Trophoblast cell (in vitro differentiated cells and primary cell): Measurements from ENCODE around the gene NLRC3.

Source experiments
- DNase-seq, 2 donors: peaks; one replicate each; pipeline ENCODE4 v3.0.0-alpha.2; 2016
- H2AFZ ChIP-seq: 2 replicates; pipeline ENCODE4 v1.6.1; 2013; ENCODE audit warnings: low read length, moderate library complexity, mild to moderate bottlenecking; ENCODE audit not compliant: insufficient read depth, poor library complexity
- H2AK5ac ChIP-seq: 2 replicates; pipeline ENCODE4 v1.6.1; 2013; ENCODE audit warnings: mild to moderate bottlenecking, low read length
- H2BK120ac ChIP-seq: 2 replicates; pipeline ENCODE4 v1.6.1; 2013; ENCODE audit warnings: low read length, mild to moderate bottlenecking, moderate library complexity; ENCODE audit not compliant: insufficient read depth, poor library complexity
- H2BK12ac ChIP-seq: 2 replicates; pipeline ENCODE4 v1.6.1; 2013; ENCODE audit warnings: mild to moderate bottlenecking, low read length, moderate library complexity
- H2BK5ac ChIP-seq: 2 replicates; pipeline ENCODE4 v1.6.1; 2013; ENCODE audit warnings: low read length, low read depth, moderate library complexity, mild to moderate bottlenecking; ENCODE audit not compliant: poor library complexity
- H3K14ac ChIP-seq: 2 replicates; pipeline ENCODE4 v1.6.1; 2013; ENCODE audit warnings: mild to moderate bottlenecking, low read length
- H3K18ac ChIP-seq: 2 replicates; pipeline ENCODE4 v1.6.1; 2013; ENCODE audit warnings: mild to moderate bottlenecking, low read length
- H3K23ac ChIP-seq: 2 replicates; pipeline ENCODE4 v1.6.1; 2013; ENCODE audit warnings: low read length
- H3K27ac ChIP-seq: 2 replicates; pipeline ENCODE4 v1.5.1; 2013; ENCODE audit warnings: low read depth, mild to moderate bottlenecking, inconsistent platforms, low read length, moderate library complexity
- H3K27me3 ChIP-seq: 2 replicates; pipeline ENCODE4 v1.6.1; 2013; ENCODE audit warnings: inconsistent platforms, mild to moderate bottlenecking, low read length, moderate library complexity; ENCODE audit not compliant: insufficient read depth
- H3K36me3 ChIP-seq, 2 experiments: 1 replicate in 1 of 2; 2 replicates in 1 of 2; pipeline ENCODE4 v1.6.1; 2013; ENCODE audit warnings: low read length in 2 of 2, mild to moderate bottlenecking in 2 of 2, moderate library complexity in 1 of 2; ENCODE audit not compliant: insufficient read depth in 2 of 2, control insufficient read depth in 1 of 2
- H3K4ac ChIP-seq: 2 replicates; pipeline ENCODE4 v1.6.1; 2013; ENCODE audit warnings: low read depth, mild to moderate bottlenecking, low read length, moderate library complexity
- H3K4me1 ChIP-seq, 2 experiments: 1 replicate in 1 of 2; 2 replicates in 1 of 2; pipeline ENCODE4 v1.6.1; 2013; ENCODE audit warnings: low read length in 2 of 2, mild to moderate bottlenecking in 2 of 2, moderate library complexity in 1 of 2; ENCODE audit not compliant: insufficient read depth in 2 of 2, control insufficient read depth in 1 of 2
- H3K4me2 ChIP-seq: 2 replicates; pipeline ENCODE4 v1.6.1; 2013; ENCODE audit warnings: inconsistent platforms, mild to moderate bottlenecking, low read length, moderate library complexity
- H3K4me3 ChIP-seq: 2 replicates; pipeline ENCODE4 v1.5.1; 2013; ENCODE audit warnings: mild to moderate bottlenecking, low read depth, low read length, inconsistent platforms
- H3K79me1 ChIP-seq: one replicate; pipeline ENCODE4 v1.6.1; 2013; ENCODE audit warnings: low read length
- H3K79me2 ChIP-seq: 2 replicates; pipeline ENCODE4 v1.6.1; 2013; ENCODE audit warnings: low read length, mild to moderate bottlenecking; ENCODE audit not compliant: control insufficient read depth, insufficient read depth, poor library complexity
- H3K9ac ChIP-seq: 2 replicates; pipeline ENCODE4 v1.6.1; 2013; ENCODE audit warnings: mild to moderate bottlenecking, low read length
- H3K9me3 ChIP-seq: 2 replicates; pipeline ENCODE4 v1.6.1; 2013; ENCODE audit warnings: low read depth, mild to moderate bottlenecking, control low read depth, inconsistent platforms, low read length; ENCODE audit not compliant: insufficient read depth
- H4K12ac ChIP-seq: 2 replicates; pipeline ENCODE4 v1.6.1; 2013; ENCODE audit warnings: low read depth, mild to moderate bottlenecking, low read length, moderate library complexity
- H4K8ac ChIP-seq: 2 replicates; pipeline ENCODE4 v1.6.1; 2013; ENCODE audit warnings: low read depth, mild to moderate bottlenecking, low read length, moderate library complexity
- H4K91ac ChIP-seq: one replicate; pipeline ENCODE4 v1.6.1; 2013; ENCODE audit warnings: low read depth, mild to moderate bottlenecking, low read length, moderate library complexity
- WGBS: extraction: QIAGEN DNeasy Blood & Tissue Kit; methylation state at CpG from one replicate; pipeline ENCODE4 v1.1.7; 2013; ENCODE audit warnings: missing lambda C conversion rate; ENCODE audit not compliant: insufficient read length, insufficient coverage; ENCODE audit errors: extremely low coverage; 5-methylcytosine and 5-hydroxymethylcytosine counted together

The NLRC3 gene

GRCh38 chr16:3498988-3499387 is 78.2 kb downstream of the NLRC3 start:
- H3K14ac ChIP-seq, result no peak overlapping the region
- H2AK5ac ChIP-seq, result no peak overlapping the region
- H3K9me3 ChIP-seq, result no peaks in the 10 kb centered on the region
- no peak overlapping the region for H3K27ac ChIP-seq
- no peak overlapping the region for H2BK12ac ChIP-seq
- H4K91ac ChIP-seq, result no peak overlapping the region
- H4K8ac ChIP-seq, result no peak overlapping the region
- H3K79me2 ChIP-seq, result no peaks in the 10 kb centered on the region
- no peak overlapping the region for H3K9ac ChIP-seq
- no peak overlapping the region for H3K18ac ChIP-seq
- H3K36me3 ChIP-seq, result no peaks in the 10 kb centered on the region
- no peak overlapping the region for H2AFZ ChIP-seq
- H2BK5ac ChIP-seq, result no peak overlapping the region
- no peak overlapping the region for H4K12ac ChIP-seq
- H3K27me3 ChIP-seq, result no peaks in the 10 kb centered on the region
- no peak overlapping the region for H3K4me3 ChIP-seq
- H3K4ac ChIP-seq, result no peak overlapping the region
- no peak overlapping the region for H3K23ac ChIP-seq
- H3K79me1 ChIP-seq, result peaks cover 4% of the 10 kb centered on the region
- no peak overlapping the region for H3K4me2 ChIP-seq
- H3K4me1 ChIP-seq, result peaks cover 5 to 6% of the 10 kb centered on the region in 2 experiments
- H2BK120ac ChIP-seq, result no peak overlapping the region
- no CpG with 5 or more reads among the region's 16 CpGs for WGBS
- DNase-seq, result no peak

GRCh38 chr16:3497771-3498170 is 79.4 kb downstream of the NLRC3 start:
- no peak overlapping the region for H4K91ac ChIP-seq
- H2BK5ac ChIP-seq, result no peak overlapping the region
- H3K36me3 ChIP-seq, result no peaks in the 10 kb centered on the region
- H3K27ac ChIP-seq, result no peak overlapping the region
- no peak overlapping the region for H3K23ac ChIP-seq
- H3K79me1 ChIP-seq, result peaks cover 4% of the 10 kb centered on the region
- no peak overlapping the region for H3K4me2 ChIP-seq
- no peak overlapping the region for H2AFZ ChIP-seq
- no peak overlapping the region for H3K4ac ChIP-seq
- peaks cover 5 to 6% of the 10 kb centered on the region in 2 experiments for H3K4me1 ChIP-seq
- DNase-seq, result no peak
- H3K27me3 ChIP-seq, result no peaks in the 10 kb centered on the region
- no peak overlapping the region for H3K14ac ChIP-seq
- no peaks in the 10 kb centered on the region for H3K79me2 ChIP-seq
- H2AK5ac ChIP-seq, result no peak overlapping the region
- H2BK120ac ChIP-seq, result no peak overlapping the region
- no peak overlapping the region for H3K18ac ChIP-seq
- H4K12ac ChIP-seq, result no peak overlapping the region
- no CpG with 5 or more reads among the region's 4 CpGs for WGBS
- no peak overlapping the region for H3K9ac ChIP-seq
- H3K9me3 ChIP-seq, result no peaks in the 10 kb centered on the region
- no peak overlapping the region for H4K8ac ChIP-seq
- H3K4me3 ChIP-seq, result no peak overlapping the region
- no peak overlapping the region for H2BK12ac ChIP-seq

GRCh38 chr16:3496386-3496785 is 80.8 kb downstream of the NLRC3 start:
- no peak overlapping the region for H3K4me2 ChIP-seq
- no peak overlapping the region for H2AK5ac ChIP-seq
- H3K18ac ChIP-seq, result no peak overlapping the region
- no peak overlapping the region for H3K4me3 ChIP-seq
- H3K4ac ChIP-seq, result no peak overlapping the region
- no peak overlapping the region for H3K23ac ChIP-seq
- no peak overlapping the region for H2BK12ac ChIP-seq
- H4K12ac ChIP-seq, result no peak overlapping the region
- H3K79me1 ChIP-seq, result peaks cover 4% of the 10 kb centered on the region
- no peak overlapping the region for H3K9ac ChIP-seq
- H3K4me1 ChIP-seq, result no peaks in the 10 kb centered on the region
- no CpG with 5 or more reads among the region's 30 CpGs for WGBS
- no peaks in the 10 kb centered on the region for H3K27me3 ChIP-seq
- H3K9me3 ChIP-seq, result no peaks in the 10 kb centered on the region
- no peak for DNase-seq
- no peak overlapping the region for H3K27ac ChIP-seq
- H2BK120ac ChIP-seq, result no peak overlapping the region
- no peak overlapping the region for H2AFZ ChIP-seq
- no peaks in the 10 kb centered on the region for H3K79me2 ChIP-seq
- H4K91ac ChIP-seq, result no peak overlapping the region
- H4K8ac ChIP-seq, result no peak overlapping the region
- H3K14ac ChIP-seq, result no peak overlapping the region
- H3K36me3 ChIP-seq, result no peaks in the 10 kb centered on the region
- H2BK5ac ChIP-seq, result no peak overlapping the region

- no peaks in the 10 kb centered on the region for H3K4me1 ChIP-seq
- no peaks in the 10 kb centered on the region for H3K36me3 ChIP-seq
- no peaks in the 10 kb centered on the region for H3K79me1 ChIP-seq
- H3K23ac ChIP-seq, result no peak within 1 kb of the TSS
- no peak within 1 kb of the TSS for H4K12ac ChIP-seq
- H3K14ac ChIP-seq, result no peak within 1 kb of the TSS
- no peak within 1 kb of the TSS for H3K27ac ChIP-seq
- no peaks in the 10 kb centered on the region for H3K27me3 ChIP-seq
- no CpG with 5 or more reads among the region's 3 CpGs for WGBS
- H3K18ac ChIP-seq, result no peak within 1 kb of the TSS
- no peak within 1 kb of the TSS for H3K9ac ChIP-seq
- no peaks in the 10 kb centered on the region for H3K79me2 ChIP-seq
- no peak within 1 kb of the TSS for H2AFZ ChIP-seq
- DNase-seq, result no peak
- H3K4ac ChIP-seq, result no peak within 1 kb of the TSS
- H4K91ac ChIP-seq, result no peak within 1 kb of the TSS
- no peak within 1 kb of the TSS for H2AK5ac ChIP-seq
- no peak within 1 kb of the TSS for H3K4me2 ChIP-seq
- H2BK120ac ChIP-seq, result no peak within 1 kb of the TSS
- no peaks in the 10 kb centered on the region for H3K9me3 ChIP-seq
- no peak within 1 kb of the TSS for H4K8ac ChIP-seq
- H3K4me3 ChIP-seq, result no peak within 1 kb of the TSS
- no peak within 1 kb of the TSS for H2BK12ac ChIP-seq
- H2BK5ac ChIP-seq, result no peak within 1 kb of the TSS
These were observed 82.0 kb downstream of the NLRC3 start, which contains the start of gene C16orf90 for GRCh38 chr16:3495176-3495575. TSS of gene C16orf90 (minus strand) at chr16:3495489. CDS start at chr16:3495421, 68 bp downstream.
